T-helper 1 cell treated with Interleukin-12 subunit alpha and Interleukin-12 subunit beta and Interleukin-4 antibody, amounts not matched to agents 30 ng/mL and 1 ng/mL, for 36 hours (primary cell): ENCODE data around the gene POTEG. TPM values are rescaled to one million over a fixed set of nuclear protein-coding genes. Genes with fewer than 3 reads are reported as not detected.
"Not testable (repeated sequence)": the region's sequence is repeated elsewhere in the genome, so short reads cannot be mapped to it uniquely, and the experiment has no call there.

Experiments
- intact Hi-C: fragments of 100-400 bp; cut with micrococcal nuclease; formaldehyde crosslinking; loops from one replicate; pipeline ENCODE4 v1.15.1; 2024
- total RNA-seq: library from RNA; stranded (reverse); gene quantifications from 2 replicates; pipeline ENCODE4 v1.2.3, GENCODE V29; 2022

Gene POTEG
- not detected in 2 replicates for total RNA-seq

- intact Hi-C loops: not testable (repeated sequence)
Observed at GRCh38 chr14:19434241-19434640, at the start of gene POTEG. Gene POTEG (minus strand): TSS chr14:19434341. CDS start chr14:19434289, 52 bp downstream.

DNA sequence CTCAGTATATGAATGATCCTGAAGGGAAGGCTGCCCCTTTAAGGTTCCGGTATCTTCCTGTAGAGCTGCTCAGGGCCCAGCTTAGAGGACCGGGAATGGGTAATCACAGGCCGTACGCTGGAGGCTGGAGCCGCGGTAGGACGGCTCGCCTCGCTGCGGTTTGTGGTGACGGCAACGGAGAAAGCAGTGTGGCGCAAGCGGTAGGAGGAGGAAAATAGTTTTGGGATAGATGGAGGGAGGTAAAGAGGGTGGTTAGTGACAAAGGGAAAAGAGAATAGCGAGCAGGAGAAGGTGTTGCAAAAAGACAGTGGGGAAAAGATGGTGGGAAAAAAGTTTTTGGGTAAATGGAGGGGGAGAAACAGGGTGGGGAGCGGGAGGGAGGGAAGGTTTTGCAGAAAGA is 48.0 kb upstream of the POTEG start:
- intact Hi-C loops: not testable (repeated sequence)

- intact Hi-C loops: not testable (repeated sequence)
Observed at GRCh38 chr14:19481421-19481820, 47.3 kb upstream of the POTEG start.

GRCh38 chr14:19480491-19480890 is 46.4 kb upstream of the POTEG start:
- intact Hi-C loops: not testable (repeated sequence)

- intact Hi-C loops: not testable (repeated sequence)
Observed at GRCh38 chr14:19445761-19446160, 11.6 kb upstream of the POTEG start.

- intact Hi-C loops: not testable (repeated sequence)
Observed at GRCh38 chr14:19439826-19440225, 5.7 kb upstream of the POTEG start.

GRCh38 chr14:19439219-19439618 is 5.1 kb upstream of the POTEG start:
- intact Hi-C loops: not testable (repeated sequence)

DNA sequence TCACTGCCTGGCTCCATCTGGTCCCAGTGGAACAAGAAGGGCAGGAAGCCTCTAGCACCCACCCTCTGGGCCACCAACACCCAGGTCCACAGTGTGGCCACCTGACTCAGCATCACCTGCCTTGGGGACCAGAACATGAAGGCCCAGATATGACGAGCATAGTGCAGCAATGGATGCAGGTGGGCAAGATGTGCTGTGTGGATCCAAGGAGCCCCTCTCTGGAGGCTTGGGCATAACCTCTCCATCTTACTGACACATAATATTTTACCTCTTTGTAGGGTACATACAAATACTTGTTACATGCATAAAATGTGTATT is 2.9 kb upstream of the POTEG start:
- intact Hi-C loops: not testable (repeated sequence)

- intact Hi-C loops: not testable (repeated sequence)
Observed at GRCh38 chr14:19436311-19437125, 2.4 kb upstream of the POTEG start.

- intact Hi-C loops: not testable (repeated sequence)
Observed at GRCh38 chr14:19435852-19436251, 1.7 kb upstream of the POTEG start.

- intact Hi-C loops: not testable (repeated sequence)
Observed at GRCh38 chr14:19434891-19435290, 750 bp upstream of the POTEG start.

GRCh38 chr14:19433765-19434164 is 376 bp downstream of the POTEG start:
- intact Hi-C loops: not testable (repeated sequence)

- intact Hi-C loops: not testable (repeated sequence)
Observed at GRCh38 chr14:19408519-19408918, 25.6 kb downstream of the POTEG start.

- intact Hi-C loops: not testable (repeated sequence)
Observed at GRCh38 chr14:19402097-19402496, 32.0 kb downstream of the POTEG start.

DNA sequence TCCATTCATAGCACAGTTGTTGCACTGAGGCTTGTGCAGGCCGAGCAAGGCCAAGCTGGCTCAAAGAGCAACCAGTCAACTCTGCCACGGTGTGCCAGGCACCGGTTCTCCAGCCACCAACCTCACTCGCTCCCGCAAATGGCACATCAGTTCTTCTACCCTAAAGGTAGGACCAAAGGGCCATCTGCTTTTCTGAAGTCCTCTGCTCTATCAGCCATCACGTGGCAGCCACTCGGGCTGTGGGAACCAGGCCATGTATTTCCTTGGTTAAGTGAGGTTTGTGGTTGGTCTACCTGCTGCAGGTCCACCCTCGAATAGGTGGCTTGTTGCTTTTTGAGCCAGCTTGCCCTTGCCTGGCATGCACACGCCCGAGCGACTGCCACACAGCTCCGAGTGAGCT is 39.4 kb downstream of the POTEG start:
- intact Hi-C loops: not testable (repeated sequence)

DNA sequence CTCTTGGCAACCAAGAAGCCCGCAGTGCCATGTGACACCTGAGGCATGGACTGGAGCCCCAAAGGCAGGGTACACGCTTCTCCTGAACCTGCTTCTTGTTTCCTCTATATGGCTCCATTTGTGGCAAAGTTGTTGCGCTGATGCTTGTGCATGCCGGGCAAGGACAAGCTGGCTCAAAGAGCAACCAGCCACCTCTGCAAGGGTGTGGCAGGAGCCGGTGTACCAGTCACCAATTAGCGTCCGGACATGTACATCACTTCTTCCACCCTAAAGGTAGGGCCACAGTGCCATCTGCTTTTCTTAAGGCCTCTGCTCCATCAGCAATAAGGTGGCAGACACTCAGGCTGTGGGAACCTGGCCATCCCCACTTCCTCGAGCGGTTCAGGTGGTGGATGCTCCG is 43.9 kb downstream of the POTEG start:
- intact Hi-C loops: not testable (repeated sequence)

- intact Hi-C loops: not testable (repeated sequence)
Observed at GRCh38 chr14:19388741-19389140, 45.4 kb downstream of the POTEG start.

- intact Hi-C loops: not testable (repeated sequence)
Observed at GRCh38 chr14:19386996-19387395, 47.1 kb downstream of the POTEG start.

DNA sequence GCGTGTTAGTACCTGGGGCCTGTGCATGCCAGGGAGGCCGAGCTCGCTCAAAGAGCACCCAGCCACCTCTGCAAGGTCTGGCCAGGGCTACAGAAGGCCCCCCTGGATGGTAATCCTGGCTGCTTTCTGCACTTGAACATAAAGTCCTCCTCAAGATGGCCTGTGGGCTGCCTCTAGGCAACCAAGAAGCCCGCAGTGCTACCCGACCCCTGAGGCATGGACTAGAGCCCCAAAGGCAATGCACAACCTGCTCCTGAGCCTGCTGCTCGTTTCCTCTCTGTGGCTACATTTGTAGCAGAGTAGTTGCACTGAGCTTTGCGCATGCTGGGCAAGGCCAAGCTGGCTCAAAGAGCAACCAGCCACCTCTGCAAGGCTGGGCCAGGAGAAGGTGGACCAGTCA is 47.8 kb downstream of the POTEG start:
- intact Hi-C loops: not testable (repeated sequence)

GRCh38 chr14:19384088-19384781 is 49.9 kb downstream of the POTEG start:
- intact Hi-C loops: not testable (repeated sequence)

GRCh38 chr14:19383008-19383584 is 51.0 kb downstream of the POTEG start:
- intact Hi-C loops: not testable (repeated sequence)

DNA sequence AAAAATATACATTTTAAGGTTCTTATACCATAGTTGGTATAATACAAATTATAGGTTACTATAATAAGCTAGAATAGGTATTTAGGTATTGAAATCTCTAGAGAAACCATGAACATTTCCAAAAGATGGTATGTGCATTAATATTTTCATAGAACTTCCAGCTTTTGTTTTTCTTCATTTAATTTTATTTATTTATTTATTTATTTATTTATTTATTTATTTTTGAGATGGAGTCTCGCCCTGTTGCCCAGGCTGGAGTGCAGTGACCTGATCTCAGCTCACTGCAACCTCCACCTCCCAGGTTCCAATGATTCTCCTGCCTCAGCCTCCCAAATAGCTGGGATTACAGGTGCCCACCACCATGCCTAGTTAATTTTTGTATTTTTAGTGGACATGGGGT is 54.0 kb downstream of the POTEG start:
- intact Hi-C loops: not testable (repeated sequence)
